Naive thymus-derived CD8-positive, alpha-beta T cell (primary cell): ENCODE measurements around the gene ITCH. TPM values are rescaled to one million over a fixed set of nuclear protein-coding genes. Genes with fewer than 3 reads are reported as not detected.
"Not testable (repeated sequence)": the region's sequence is repeated elsewhere in the genome, so short reads cannot be mapped to it uniquely, and the experiment has no call there.

Experiments
- ATAC-seq, 2 donors: fragments of 150-1000 bp; cut with Tn5 transposase in 1 of 2; sonication (Bioruptor Pico), chemical (Tn5 transposase) in 1 of 2; 1 replicate in 1 of 2; 2 replicates in 1 of 2; pipeline ENCODE4 v1.10.0; 2021; ENCODE audit warnings: mild to moderate bottlenecking in 2 of 2, moderate library complexity in 2 of 2
- POLR2A ChIA-PET: fragments of 350-600 bp; sonication (Branson Sonifier 250); formaldehyde crosslinking; loops from one replicate; lab custom pipeline; 2021; ENCODE audit warnings: antibody characterized with exemption; lab: Charles Lee
- DNase-seq, 10 donors: peaks; one replicate each; pipeline versions ENCODE4 v3.0.0 to v3.0.0-alpha.2; 2020 to 2022
- H3K27ac Mint-ChIP-seq, 10 donors: one replicate each; pipeline ENCODE4 v1.8.0; 2020 to 2022; ENCODE audit warnings: mild to moderate bottlenecking in 10 of 10, mixed read lengths in 10 of 10, moderate library complexity in 4 of 10, inconsistent platforms in 1 of 10
- H3K27me3 Mint-ChIP-seq, 5 donors: one replicate each; pipeline ENCODE4 v1.8.0; 2021 to 2022; ENCODE audit warnings: mixed read lengths in 5 of 5
- H3K36me3 Mint-ChIP-seq, 3 donors: one replicate each; pipeline ENCODE4 v1.8.0; 2020 to 2022; ENCODE audit warnings: mixed read lengths in 3 of 3, mild to moderate bottlenecking in 2 of 3, inconsistent platforms in 1 of 3
- H3K4me1 Mint-ChIP-seq, 4 donors: one replicate each; pipeline ENCODE4 v1.8.0; 2021 to 2022; ENCODE audit warnings: mixed read lengths in 4 of 4
- H3K4me3 Mint-ChIP-seq, 10 donors: one replicate each; pipeline ENCODE4 v1.8.0; 2020 to 2022; ENCODE audit warnings: mild to moderate bottlenecking in 10 of 10, mixed read lengths in 10 of 10, moderate library complexity in 6 of 10, inconsistent platforms in 1 of 10
- H3K9me3 Mint-ChIP-seq, 9 donors: one replicate each; pipeline ENCODE4 v1.8.0; 2020 to 2022; ENCODE audit warnings: mixed read lengths in 9 of 9, mild to moderate bottlenecking in 3 of 9, inconsistent platforms in 1 of 9, moderate library complexity in 1 of 9
- polyA plus RNA-seq, 3 donors: library from polyadenylated mRNA; unstranded; fragments of 300-500 nt; fragmentation: Illumina TruSeq; gene quantifications; one replicate each; pipeline ENCODE4 v1.2.3, GENCODE V29; 2021
- total RNA-seq, 8 experiments: library from RNA in 2 of 8; stranded (reverse) in 2 of 8; gene quantifications; one replicate each; pipeline ENCODE4 v1.2.3 and lab custom pipeline; 2021 to 2026

The ITCH gene
- total and polyA plus RNA-seq, 5 experiments from 2014 or later: 12.6 to 75.9 (median 19.6) TPM

GRCh38 chr20:34405942-34406341 lies 42.9 kb downstream of the ITCH start:
- not testable (repeated sequence) for H3K9me3 Mint-ChIP-seq, ATAC-seq, DNase-seq, H3K27me3 Mint-ChIP-seq
- peak overlapping the region in 7 of 10 donors; percentile 11 to 80 (median 71) for H3K27ac Mint-ChIP-seq
- POLR2A ChIA-PET: interaction anchor here (1.0 kb wide), 1 partner anchor 11 kb away, joined by 3 read pairs; no protein-coding TSS in a partner anchor
- peaks cover 16 to 60% (median 46%) of the 10 kb centered on the region in 4 donors for H3K4me1 Mint-ChIP-seq
- peak overlapping the region in 7 of 10 donors; percentile 7 to 65 (median 25) for H3K4me3 Mint-ChIP-seq
- peaks cover 0 to 40% (median 13%) of the 10 kb centered on the region in 3 donors for H3K36me3 Mint-ChIP-seq

- Mint-ChIP-seq H3K4me1 (peaks cover 8 to 44% (median 32%) of the 10 kb centered on the region in 4 donors), H3K27me3 (no peaks in the 10 kb centered on the region), H3K27ac (peak overlapping the region in 5 of 10 donors; percentile 1 to 53 (median 27)), H3K9me3 (no peaks in the 10 kb centered on the region), H3K4me3 (no peak overlapping the region), H3K36me3 (peaks cover 0 to 44% (median 7%) of the 10 kb centered on the region in 3 donors)
- no peak for DNase-seq
- no peak for ATAC-seq
- POLR2A ChIA-PET: interaction anchor here (0.5 kb wide), 1 partner anchor 1546 kb away, joined by 3 read pairs; no protein-coding TSS in a partner anchor
Observed at GRCh38 chr20:34407962-34408474, 44.9 kb downstream of the ITCH start.

DNA sequence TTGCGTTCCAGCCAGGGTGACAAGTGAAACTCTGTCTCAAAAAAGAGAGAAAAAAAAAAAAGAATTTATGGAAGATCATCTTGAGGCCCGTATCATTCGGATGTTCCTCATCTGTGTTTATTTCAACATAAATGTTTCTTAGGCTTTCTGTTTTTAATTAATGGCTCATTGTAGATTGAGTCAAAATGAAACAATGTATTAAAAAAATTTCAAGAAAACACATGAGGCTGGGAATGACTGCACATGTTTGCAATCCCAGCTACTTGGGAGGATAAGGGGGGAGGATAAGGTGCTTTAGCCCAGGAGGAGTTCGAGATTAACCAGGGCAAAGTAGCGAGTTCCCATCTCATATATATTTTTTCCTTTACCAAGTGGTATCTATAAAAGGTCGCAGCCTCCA lies 47.3 kb downstream of the ITCH start:
- H3K36me3 Mint-ChIP-seq: peaks cover 4 to 64% (median 15%) of the 10 kb centered on the region in 3 donors
- no peak overlapping the region for H3K27ac Mint-ChIP-seq
- no peak overlapping the region for H3K4me3 Mint-ChIP-seq
- H3K4me1 Mint-ChIP-seq: peaks cover 12 to 32% (median 24%) of the 10 kb centered on the region in 4 donors
- H3K27me3 Mint-ChIP-seq: no peaks in the 10 kb centered on the region
- H3K9me3 Mint-ChIP-seq: no peaks in the 10 kb centered on the region
- no peak for ATAC-seq
- POLR2A ChIA-PET: interaction anchor here (0.7 kb wide), 1 partner anchor 9 kb away, joined by 4 read pairs; no protein-coding TSS in a partner anchor
- DNase-seq: no peak

DNA sequence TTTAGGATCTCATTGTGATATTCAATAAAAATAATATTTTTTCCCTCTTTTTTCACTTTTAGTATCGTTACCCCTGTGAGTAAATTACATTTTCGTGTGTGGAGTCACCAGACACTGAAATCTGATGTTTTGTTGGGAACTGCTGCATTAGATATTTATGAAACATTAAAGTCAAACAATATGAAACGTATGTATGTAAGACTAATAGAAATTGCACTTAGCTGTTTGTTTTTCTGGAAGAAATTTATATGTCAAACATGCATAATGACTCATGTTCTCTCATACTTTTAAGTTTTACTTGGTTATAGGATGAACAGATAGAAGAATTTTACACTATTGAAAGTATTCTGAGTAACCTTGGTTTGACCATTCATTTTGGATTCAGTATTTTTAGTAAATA lies 49.4 kb downstream of the ITCH start:
- H3K27me3 Mint-ChIP-seq: no peaks in the 10 kb centered on the region
- no peak overlapping the region for H3K27ac Mint-ChIP-seq
- H3K9me3 Mint-ChIP-seq: no peaks in the 10 kb centered on the region
- POLR2A ChIA-PET: no interaction called here
- peaks cover 9 to 25% (median 21%) of the 10 kb centered on the region in 4 donors for H3K4me1 Mint-ChIP-seq
- H3K4me3 Mint-ChIP-seq: no peak overlapping the region
- DNase-seq (no peak), ATAC-seq (no peak)
- peaks cover 4 to 82% (median 18%) of the 10 kb centered on the region in 3 donors for H3K36me3 Mint-ChIP-seq

DNA sequence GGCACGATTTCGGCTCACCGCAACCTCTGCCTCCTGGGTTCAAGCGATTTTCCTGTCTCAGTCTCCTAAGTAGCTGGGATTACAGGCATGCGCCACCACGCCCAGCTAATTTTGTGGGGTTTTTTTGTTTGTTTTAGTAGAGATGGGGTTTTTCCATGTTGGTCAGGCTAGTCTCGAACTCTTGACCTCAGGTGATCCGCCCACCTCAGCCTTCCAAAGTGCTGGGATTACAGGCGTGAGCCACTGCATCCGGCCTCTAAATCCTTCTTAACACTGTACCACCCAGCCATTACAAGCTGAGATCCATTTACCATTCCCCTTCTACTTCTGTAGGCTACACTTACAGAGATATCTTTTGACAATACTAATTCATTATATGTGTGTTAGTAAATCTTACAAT lies 51.5 kb downstream of the ITCH start:
- ATAC-seq, H3K27me3 Mint-ChIP-seq, POLR2A ChIA-PET, H3K4me3 Mint-ChIP-seq, H3K9me3 Mint-ChIP-seq, DNase-seq: not testable (repeated sequence)
- Mint-ChIP-seq H3K4me1 (peaks cover 6 to 20% (median 14%) of the 10 kb centered on the region in 4 donors), H3K27ac (peak overlapping the region in 6 of 10 donors; percentile 1 to 75 (median 48)), H3K36me3 (peaks cover 4 to 84% (median 16%) of the 10 kb centered on the region in 3 donors)

DNA sequence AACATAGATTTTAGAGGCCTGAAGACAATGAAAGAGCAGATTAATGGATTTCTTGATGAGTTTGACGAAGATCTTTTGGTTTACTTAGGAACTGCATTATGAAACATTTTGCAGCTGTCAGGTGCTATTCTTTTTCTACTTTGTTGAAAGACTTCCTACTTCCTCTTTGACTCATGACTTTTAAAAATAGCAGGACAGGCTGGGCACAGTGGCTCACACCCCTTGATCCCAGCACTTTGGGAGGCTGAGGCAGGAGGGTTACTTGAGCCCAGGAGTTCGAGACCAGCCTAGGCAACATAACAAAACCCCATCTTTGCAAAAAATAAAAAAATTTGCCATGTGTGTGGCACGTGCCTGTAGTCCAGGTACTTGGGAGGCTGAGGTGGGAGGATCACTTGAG lies 52.0 kb downstream of the ITCH start:
- no peaks in the 10 kb centered on the region for H3K27me3 Mint-ChIP-seq
- H3K36me3 Mint-ChIP-seq: peaks cover 4 to 84% (median 16%) of the 10 kb centered on the region in 3 donors
- peaks cover 6 to 20% (median 14%) of the 10 kb centered on the region in 4 donors for H3K4me1 Mint-ChIP-seq
- peak overlapping the region; percentile 2 to 75 (median 42) for H3K27ac Mint-ChIP-seq
- no peaks in the 10 kb centered on the region for H3K9me3 Mint-ChIP-seq
- POLR2A ChIA-PET: no interaction called here
- ATAC-seq: no peak
- no peak overlapping the region for H3K4me3 Mint-ChIP-seq
- DNase-seq: no peak

DNA sequence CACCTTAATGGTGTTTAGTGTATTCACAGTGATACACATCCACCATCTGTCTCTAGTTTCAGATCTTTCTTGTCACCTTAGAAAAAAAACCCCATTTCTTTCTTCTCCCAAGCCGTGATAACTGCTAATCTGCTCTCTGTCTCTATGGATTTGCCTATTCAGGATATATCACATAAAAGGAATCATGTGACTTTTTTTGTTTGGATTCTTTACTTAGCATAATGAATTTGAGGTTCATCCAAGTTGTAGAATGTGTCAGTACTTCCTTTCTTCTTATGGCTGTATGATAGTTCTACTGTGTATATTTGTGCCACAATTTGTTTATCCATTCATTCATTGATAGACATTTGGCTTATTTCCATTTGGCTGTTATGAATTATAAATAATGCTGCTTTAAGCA lies 57.1 kb downstream of the ITCH start:
- H3K4me1 Mint-ChIP-seq: peaks cover 7 to 15% (median 12%) of the 10 kb centered on the region in 4 donors
- H3K4me3 Mint-ChIP-seq: no peak overlapping the region
- H3K27ac Mint-ChIP-seq: peak overlapping the region in 1 of 10 donors; percentile 46
- no peak for ATAC-seq
- no peak for DNase-seq
- H3K27me3 Mint-ChIP-seq: no peaks in the 10 kb centered on the region
- H3K36me3 Mint-ChIP-seq: peaks cover 7 to 90% (median 17%) of the 10 kb centered on the region in 3 donors
- no peaks in the 10 kb centered on the region for H3K9me3 Mint-ChIP-seq
- POLR2A ChIA-PET: no interaction called here

DNA sequence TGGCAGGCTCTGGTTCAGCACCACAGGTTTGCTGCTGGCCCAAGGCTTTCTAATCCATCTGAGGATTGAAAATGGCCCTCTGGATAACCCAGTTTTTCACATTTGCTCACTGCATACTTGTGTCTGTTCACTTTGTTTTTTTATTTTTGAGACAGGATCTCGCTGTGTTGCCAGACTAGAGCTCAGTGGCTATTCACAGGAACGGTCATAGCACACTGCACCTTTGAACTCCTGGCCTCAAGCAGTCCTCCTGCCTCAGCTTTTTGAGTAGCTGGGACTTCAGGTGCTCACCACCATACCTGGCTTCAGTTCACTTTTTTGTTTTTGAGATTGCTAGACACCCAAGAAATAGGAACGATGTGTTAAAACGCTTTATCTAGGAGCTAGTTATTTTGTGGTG lies 57.9 kb downstream of the ITCH start:
- H3K4me1 Mint-ChIP-seq: peaks cover 7 to 13% (median 10%) of the 10 kb centered on the region in 4 donors
- no peaks in the 10 kb centered on the region for H3K9me3 Mint-ChIP-seq
- peak overlapping the region in 4 of 10 donors; percentile 42 to 66 (median 53) for H3K27ac Mint-ChIP-seq
- no peak overlapping the region for H3K4me3 Mint-ChIP-seq
- no peak for ATAC-seq
- no peaks in the 10 kb centered on the region for H3K27me3 Mint-ChIP-seq
- POLR2A ChIA-PET: no interaction called here
- no peak for DNase-seq
- peaks cover 10 to 90% (median 16%) of the 10 kb centered on the region in 3 donors for H3K36me3 Mint-ChIP-seq

DNA sequence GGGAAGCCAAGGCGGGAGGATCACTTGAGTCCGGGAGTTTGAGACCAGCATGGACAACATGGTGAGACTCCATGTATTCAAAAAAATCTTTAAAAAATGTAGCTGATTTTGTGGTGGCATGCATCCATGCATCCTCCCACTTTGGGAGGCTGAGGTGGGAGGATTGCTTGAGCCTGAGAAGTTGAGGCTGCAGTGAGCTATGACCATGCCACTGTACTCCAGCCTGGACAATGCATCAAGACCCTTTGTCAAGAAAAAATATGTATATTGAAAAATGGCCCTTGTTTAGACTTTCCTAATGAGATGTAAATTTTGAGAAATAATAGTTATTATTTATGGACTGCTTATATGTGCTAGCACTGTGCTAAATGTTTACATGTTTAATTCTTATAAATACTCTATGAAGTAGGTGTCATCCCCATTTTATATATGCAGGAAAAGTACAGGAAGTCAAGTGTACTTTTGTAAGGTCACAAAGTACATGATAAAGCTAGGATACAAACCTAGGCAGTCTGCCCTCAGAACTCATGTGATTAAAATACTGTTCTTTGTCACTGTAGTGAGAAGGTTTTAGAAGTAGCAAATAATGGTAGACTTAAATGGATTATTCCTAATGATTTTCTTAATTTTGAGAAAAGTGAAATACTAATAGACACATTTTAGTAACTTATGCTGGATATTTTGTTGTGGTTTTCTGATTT lies 58.8 kb downstream of the ITCH start:
- H3K4me3 Mint-ChIP-seq: no peak overlapping the region
- peaks cover 13 to 92% (median 16%) of the 10 kb centered on the region in 3 donors for H3K36me3 Mint-ChIP-seq
- ATAC-seq (no peak), DNase-seq (no peak)
- H3K9me3 Mint-ChIP-seq: no peaks in the 10 kb centered on the region
- POLR2A ChIA-PET: no interaction called here
- peaks cover 2 to 15% (median 6%) of the 10 kb centered on the region in 4 donors for H3K4me1 Mint-ChIP-seq
- peak overlapping the region in 1 of 10 donors; percentile 37 for H3K27ac Mint-ChIP-seq
- H3K27me3 Mint-ChIP-seq: no peaks in the 10 kb centered on the region

GRCh38 chr20:34425032-34425690 lies 62.1 kb downstream of the ITCH start:
- H3K9me3 Mint-ChIP-seq, H3K27me3 Mint-ChIP-seq, DNase-seq, ATAC-seq, POLR2A ChIA-PET, H3K4me3 Mint-ChIP-seq: not testable (repeated sequence)
- H3K27ac Mint-ChIP-seq: peak overlapping the region in 1 of 10 donors; percentile 2
- peaks cover 2 to 15% (median 6%) of the 10 kb centered on the region in 4 donors for H3K4me1 Mint-ChIP-seq
- peaks cover 13 to 86% (median 13%) of the 10 kb centered on the region in 3 donors for H3K36me3 Mint-ChIP-seq

DNA sequence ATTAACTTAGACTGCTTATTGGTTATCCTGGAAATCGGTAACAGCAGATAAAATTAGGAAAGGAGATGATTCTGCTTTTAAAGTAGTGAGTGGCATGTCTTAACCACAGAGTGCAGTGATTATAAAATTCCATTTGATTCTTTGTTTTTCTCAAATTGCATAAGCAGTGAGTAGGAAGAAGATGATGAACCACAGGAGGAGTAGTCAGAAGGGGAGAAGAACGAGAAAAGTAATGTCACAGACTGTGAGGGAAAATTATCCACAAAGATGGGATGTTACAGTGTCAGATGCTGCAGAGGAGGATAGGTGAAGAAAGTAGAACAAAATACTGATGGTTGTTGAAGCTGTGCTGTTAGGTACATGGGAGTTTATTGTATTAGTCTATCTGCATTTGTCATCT lies 63.0 kb downstream of the ITCH start:
- Mint-ChIP-seq H3K4me3 (no peak overlapping the region), H3K27ac (peak overlapping the region in 3 of 10 donors; percentile 2 to 40 (median 12)), H3K4me1 (peaks cover 2 to 10% (median 5%) of the 10 kb centered on the region in 4 donors), H3K36me3 (peaks cover 10 to 85% (median 13%) of the 10 kb centered on the region in 3 donors), H3K27me3 (no peaks in the 10 kb centered on the region), H3K9me3 (no peaks in the 10 kb centered on the region)
- ATAC-seq (no peak), DNase-seq (no peak)
- POLR2A ChIA-PET: interaction anchor here (0.7 kb wide), 1 partner anchor 22 kb away, joined by 3 read pairs; no protein-coding TSS in a partner anchor

DNA sequence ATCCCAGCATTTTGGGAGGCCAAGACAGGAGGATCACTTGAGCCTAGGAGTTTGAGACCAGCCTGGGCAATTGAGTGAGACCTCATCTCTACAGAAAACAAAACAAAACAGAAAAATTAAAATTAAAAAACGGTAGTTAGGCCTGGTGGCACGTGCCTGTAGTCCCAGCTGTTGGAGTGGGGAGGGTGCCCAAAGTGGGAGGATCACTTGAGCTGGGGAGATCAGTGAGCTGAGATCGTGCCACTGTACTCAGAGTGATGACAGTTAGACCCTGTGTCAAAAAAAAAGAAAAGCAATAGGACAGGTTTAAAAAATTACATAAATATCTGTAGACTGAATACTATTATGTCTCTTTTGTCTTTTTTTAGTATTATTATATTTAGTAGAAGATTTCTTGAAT lies 64.3 kb downstream of the ITCH start:
- Mint-ChIP-seq H3K9me3 (no peaks in the 10 kb centered on the region), H3K27ac (peak overlapping the region in 1 of 10 donors; percentile 65), H3K27me3 (no peaks in the 10 kb centered on the region), H3K4me3 (no peak overlapping the region), H3K4me1 (peaks cover 2 to 6% (median 5%) of the 10 kb centered on the region in 4 donors), H3K36me3 (peaks cover 8 to 80% (median 13%) of the 10 kb centered on the region in 3 donors)
- ATAC-seq (no peak), DNase-seq (no peak)
- POLR2A ChIA-PET: no interaction called here
